Gastroesophageal sphincter (tissue), 3 donors: Measurements from ENCODE around the gene HAUS6.

Experiments used
- POLR2A ChIP-seq, 2 donors: fragments of 450-650 bp; IDR thresholded peaks; one replicate each; pipeline ENCODE4 v1.6.1; 2017; ENCODE audit warnings: antibody characterized with exemption in 2 of 2, mild to moderate bottlenecking in 2 of 2, moderate library complexity in 1 of 2
- POLR2AphosphoS5 ChIP-seq: sonication (generic); formaldehyde crosslinking; IDR thresholded peaks from one replicate; pipeline ENCODE4 v1.6.1; 2017; ENCODE audit warnings: antibody characterized with exemption
- TF ChIP-seq, protein P1 (sequence below), 4 experiments: fragments of 200-600 bp in 2 of 4; fragments of 450-650 bp in 2 of 4; sonication (generic) in 1 of 4; IDR thresholded peaks; one replicate each; pipeline ENCODE4 v1.5.1; 2017 to 2019; ENCODE audit warnings: antibody characterized with exemption in 4 of 4, mild to moderate bottlenecking in 2 of 4, moderate library complexity in 2 of 4

GRCh38 chr9:19146441-19147024 lies 43.8 kb upstream of the HAUS6 start:
- TF ChIP-seq, protein P1, sequence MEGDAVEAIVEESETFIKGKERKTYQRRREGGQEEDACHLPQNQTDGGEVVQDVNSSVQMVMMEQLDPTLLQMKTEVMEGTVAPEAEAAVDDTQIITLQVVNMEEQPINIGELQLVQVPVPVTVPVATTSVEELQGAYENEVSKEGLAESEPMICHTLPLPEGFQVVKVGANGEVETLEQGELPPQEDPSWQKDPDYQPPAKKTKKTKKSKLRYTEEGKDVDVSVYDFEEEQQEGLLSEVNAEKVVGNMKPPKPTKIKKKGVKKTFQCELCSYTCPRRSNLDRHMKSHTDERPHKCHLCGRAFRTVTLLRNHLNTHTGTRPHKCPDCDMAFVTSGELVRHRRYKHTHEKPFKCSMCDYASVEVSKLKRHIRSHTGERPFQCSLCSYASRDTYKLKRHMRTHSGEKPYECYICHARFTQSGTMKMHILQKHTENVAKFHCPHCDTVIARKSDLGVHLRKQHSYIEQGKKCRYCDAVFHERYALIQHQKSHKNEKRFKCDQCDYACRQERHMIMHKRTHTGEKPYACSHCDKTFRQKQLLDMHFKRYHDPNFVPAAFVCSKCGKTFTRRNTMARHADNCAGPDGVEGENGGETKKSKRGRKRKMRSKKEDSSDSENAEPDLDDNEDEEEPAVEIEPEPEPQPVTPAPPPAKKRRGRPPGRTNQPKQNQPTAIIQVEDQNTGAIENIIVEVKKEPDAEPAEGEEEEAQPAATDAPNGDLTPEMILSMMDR (IDR thresholded peaks at IDR 0.05) = no peak
- TF ChIP-seq POLR2A (IDR thresholded peaks at IDR 0.05) (no peak), POLR2AphosphoS5 (no peak)
